NCI-H345 (cell line): ENCODE measurements around the gene EPHA2.
"Not testable (repeated sequence)": the region's sequence is repeated elsewhere in the genome, so short reads cannot be mapped to it uniquely, and the experiment has no call there.

ENCODE experiments used
- DNase-seq: peaks from one replicate; lab custom pipeline; 2025; lab: John Stamatoyannopoulos, UW

Gene EPHA2

DNA sequence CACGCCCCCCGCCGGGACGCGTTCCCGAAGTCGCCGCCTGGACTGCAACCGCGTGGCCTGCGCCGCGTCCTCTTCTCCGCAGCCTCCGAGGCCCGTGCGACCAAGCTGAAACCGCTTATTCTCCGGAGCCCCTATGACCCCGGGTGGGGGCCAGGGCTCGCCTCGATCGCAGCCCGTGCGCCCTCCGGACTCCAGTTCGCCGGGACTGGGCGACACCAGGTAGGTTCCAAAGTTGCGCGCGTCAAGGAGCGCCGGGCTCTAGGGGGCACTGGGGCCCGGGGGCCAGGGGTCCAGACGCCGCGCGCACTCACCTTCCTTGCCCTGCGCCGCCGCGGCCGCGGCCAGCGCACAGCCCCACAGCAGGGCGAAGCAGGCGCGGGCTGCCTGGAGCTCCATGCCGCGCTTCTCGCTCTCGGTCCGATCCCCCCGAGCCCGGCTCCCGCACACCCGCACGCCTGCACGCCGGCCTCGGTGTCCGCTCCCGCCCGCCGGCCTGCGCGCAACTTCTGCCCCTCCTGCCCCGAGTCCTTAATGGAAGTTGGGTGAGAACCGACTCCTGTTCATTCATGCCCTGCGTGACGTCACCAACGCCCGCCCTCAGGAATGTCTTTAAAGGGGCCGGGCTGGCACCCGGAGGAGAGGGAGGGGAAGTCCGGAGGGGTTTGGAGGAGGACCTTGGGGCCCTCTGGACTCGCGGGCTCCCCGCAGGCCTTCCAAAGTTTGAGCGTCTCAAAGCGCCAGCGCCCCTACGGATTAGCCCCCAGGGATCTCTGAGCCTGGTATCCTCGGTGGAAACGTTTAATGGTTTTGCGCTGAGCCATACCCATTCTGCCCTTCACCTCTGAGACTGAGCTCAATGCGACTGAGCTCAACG is at the start of gene EPHA2:
TSS of gene EPHA2 (minus strand) at position 533 of the 874 bp plus-strand sequence. CDS start at position 396, 137 bp downstream.
- DNase-seq, result peak; percentile 30

DNA sequence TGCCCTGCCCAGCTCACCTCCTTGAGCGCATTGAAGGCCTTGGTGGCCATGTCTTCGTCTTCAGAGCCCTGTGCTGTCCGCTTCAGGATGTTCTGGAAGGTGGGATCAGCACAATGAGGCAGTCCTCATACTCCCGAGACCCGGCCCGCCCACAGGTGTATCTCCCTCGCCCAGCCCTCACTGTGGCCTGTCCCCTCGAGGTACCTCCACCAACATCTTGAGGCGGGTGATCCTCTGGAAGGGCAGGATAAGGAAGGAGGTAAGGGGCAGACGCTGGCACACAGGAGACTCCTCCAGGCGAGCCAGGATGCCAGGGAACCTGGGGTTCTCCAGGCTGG is 49.4 kb upstream of the EPHA2 start:
- DNase-seq, result no peak

DNA sequence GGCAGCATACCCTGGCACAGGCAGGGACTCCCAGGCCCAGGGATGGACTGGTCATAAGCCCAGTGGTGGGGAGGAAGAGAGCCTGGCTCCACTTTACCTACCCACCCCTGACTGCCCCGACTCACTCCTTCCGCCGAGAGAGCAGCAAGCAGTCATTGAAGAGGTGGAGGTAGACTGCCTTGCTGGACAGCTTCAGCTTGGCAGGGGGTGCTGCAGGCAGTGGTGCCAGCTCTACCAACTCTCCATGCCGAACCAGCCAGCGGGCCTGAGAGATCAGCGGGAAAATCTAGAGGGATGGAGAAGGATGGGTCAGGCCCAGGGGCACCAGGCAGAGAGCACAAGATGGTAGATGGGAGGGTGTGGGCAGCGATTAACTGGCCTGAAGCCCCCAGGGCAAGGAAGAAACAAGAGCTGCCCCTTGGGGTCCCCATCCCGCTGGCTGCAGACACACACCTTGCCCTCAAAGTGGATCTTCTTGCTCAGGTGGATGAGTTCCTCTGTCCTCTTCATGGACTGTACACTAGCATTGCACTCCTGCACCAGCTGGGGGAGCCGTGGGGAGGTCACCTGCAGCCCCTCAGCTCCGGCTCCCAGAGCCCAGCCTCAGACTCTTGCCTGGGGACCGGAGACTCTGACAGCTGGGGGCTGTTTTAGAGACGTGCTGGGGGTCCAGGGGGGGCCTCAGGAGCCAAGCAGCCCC is 48.9 kb upstream of the EPHA2 start:
- peak; percentile 64 for DNase-seq

DNA sequence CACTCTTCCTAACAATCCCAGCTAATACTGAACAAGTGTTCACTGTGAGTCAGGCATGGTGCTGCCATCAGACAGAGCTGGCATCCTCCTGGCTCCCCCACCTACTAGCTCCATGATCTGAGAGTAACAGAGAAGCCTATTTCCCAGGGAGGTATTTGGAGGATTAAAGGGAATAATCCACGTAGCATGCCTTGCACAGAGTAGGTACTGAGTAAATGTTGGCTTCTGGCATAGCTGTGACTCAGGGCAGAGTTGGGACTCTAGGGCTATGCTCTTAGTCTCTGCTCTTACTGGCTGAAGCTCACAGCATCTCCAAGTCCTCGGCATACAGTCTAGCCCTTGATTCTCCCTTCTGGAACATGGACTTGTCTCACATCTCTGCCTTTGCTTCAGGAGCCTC is 48.3 kb upstream of the EPHA2 start:
- DNase-seq, result no peak

- DNase-seq, result no peak
These were observed 47.7 kb upstream of the EPHA2 start for GRCh38 chr1:16203550-16203949.

- no peak for DNase-seq
These were observed 46.7 kb upstream of the EPHA2 start for GRCh38 chr1:16202281-16203210.

DNA sequence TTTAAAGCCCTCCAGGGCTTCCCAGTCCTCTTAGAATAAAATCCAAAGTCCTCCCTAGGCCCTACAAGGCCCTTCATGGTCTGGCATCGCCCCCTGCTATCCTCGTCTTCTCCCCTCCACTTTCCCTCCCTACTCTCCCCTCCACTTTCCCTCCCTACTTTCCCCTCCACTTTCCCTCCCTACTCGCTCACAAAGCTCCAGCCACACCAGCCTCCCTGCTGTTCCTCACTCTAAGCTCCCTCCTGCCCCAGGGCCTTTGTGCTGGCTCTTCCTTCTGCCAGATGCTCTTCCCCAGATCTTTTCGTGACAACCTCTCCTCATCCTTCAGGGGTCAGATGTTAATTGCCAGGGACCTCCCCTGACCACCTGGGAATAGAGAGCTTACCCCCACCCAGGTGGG is 43.8 kb upstream of the EPHA2 start:
- DNase-seq, result no peak

DNA sequence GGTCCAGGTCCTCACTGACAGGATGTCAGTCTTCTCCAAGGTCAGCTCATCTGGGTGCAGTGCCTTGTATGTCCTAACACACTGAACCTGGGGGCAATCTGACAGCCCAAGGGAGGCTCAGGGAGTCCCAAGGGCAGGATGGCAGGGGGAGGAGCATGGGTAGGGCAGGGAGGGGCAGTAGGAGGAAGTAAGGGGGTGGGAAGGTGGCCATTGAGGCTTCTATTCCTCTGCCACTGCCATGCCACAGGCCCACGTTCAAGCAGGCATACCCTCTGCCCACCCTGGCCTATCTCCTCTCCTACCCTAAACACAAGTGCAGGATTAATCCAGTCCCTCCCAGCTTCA is 43.3 kb upstream of the EPHA2 start:
- no peak for DNase-seq

- DNase-seq, result no peak
These were observed 42.7 kb upstream of the EPHA2 start for GRCh38 chr1:16198444-16199156.

GRCh38 chr1:16196874-16197273 is 41.0 kb upstream of the EPHA2 start:
- DNase-seq, result no peak

GRCh38 chr1:16196139-16196538 is 40.3 kb upstream of the EPHA2 start:
- not testable (repeated sequence) for DNase-seq

- no peak for DNase-seq
These were observed 39.6 kb upstream of the EPHA2 start for GRCh38 chr1:16195518-16195905.

GRCh38 chr1:16191916-16192546 is 36.2 kb upstream of the EPHA2 start:
- DNase-seq, result no peak

GRCh38 chr1:16191309-16191708 is 35.4 kb upstream of the EPHA2 start:
- no peak for DNase-seq

DNA sequence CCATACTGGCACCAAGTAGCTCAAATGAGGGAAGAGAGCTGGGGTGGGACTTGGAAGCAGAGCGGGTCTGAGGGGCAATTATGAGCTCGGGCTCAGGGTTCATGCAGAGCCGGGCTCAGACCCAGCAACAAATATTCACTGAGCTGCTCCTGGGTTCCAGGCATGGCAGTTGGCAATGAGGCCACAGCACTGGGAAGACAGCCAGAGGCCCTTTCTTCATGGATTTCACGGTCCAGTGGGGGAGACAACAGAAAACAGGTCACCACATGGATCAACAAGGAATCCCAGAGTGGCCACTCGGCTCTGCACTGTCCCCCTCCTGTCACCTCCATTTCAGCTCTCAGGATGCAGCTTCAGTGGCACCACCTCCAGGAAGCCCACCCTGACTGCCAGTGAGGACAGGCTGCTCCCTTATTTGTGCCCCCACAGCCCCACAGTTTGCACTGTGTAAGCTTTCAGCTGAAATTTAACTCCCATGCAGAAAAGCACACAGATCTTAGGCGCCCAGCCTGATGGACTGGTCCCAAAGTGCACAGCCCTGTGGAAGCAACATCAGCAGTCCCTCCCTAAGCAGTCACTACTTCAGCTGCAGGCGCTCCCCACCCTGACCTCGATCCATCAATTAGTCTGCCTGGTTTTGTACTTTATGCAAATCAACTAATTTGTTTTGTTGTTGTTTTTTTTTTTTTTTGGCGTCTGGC is 34.2 kb upstream of the EPHA2 start:
- DNase-seq, result peak; percentile 16

DNA sequence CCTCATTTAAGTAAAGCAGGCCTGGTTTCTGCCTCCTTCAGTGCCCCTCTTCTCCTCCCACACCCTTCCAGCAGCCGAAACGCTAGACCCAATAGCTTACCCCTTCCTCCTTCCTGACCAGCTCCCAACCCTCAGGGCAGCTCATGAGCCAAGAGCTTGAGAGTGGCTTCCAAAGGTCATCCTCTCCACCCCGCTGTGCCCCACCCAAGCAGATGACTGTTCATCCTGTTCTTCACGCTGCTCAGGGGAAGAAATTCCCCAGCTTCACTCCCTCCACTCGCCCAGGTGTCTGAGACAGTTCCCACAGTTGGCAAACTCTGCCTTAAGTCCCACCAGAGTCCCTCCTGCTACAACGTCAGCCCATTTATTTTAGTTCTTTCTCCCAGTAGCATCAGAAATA is 33.1 kb upstream of the EPHA2 start:
- no peak for DNase-seq

DNA sequence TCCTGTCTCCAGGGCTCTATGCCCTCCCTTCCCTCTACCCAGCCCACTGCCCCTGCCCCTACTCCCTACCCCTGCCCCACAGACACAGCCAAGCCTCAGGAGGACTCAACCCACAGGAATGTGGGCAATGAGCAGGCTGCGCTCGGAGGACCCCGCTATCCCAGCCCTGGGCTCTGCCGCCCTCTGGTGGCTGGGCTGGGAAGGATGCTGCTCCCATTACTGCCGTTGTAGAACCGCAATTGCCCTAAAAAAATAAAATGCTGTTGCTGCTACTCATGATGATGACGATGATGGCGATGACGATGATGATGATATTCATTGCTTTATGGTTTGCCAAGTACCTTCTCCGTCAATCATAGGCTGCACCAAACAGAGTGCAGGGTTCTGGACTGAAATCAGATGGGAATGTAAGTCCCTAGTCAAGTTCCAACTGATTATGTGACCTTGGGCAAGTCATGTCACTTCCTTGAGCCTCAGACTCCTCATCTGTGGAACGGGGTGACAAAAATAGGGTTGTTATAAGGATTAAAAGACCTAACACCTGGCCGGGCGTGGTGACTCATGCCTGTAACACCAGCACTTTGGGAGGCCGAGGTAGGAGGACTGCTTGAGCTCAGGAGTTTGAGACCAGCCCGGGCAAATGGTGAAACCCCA is 32.0 kb upstream of the EPHA2 start:
- peak; percentile 64 for DNase-seq

GRCh38 chr1:16186655-16187235 is 30.9 kb upstream of the EPHA2 start:
- no peak for DNase-seq

GRCh38 chr1:16184557-16185303 is 28.9 kb upstream of the EPHA2 start:
- peak; percentile 26 for DNase-seq
